Measurements from ENCODE around the gene NASP.

The NASP gene

DNA sequence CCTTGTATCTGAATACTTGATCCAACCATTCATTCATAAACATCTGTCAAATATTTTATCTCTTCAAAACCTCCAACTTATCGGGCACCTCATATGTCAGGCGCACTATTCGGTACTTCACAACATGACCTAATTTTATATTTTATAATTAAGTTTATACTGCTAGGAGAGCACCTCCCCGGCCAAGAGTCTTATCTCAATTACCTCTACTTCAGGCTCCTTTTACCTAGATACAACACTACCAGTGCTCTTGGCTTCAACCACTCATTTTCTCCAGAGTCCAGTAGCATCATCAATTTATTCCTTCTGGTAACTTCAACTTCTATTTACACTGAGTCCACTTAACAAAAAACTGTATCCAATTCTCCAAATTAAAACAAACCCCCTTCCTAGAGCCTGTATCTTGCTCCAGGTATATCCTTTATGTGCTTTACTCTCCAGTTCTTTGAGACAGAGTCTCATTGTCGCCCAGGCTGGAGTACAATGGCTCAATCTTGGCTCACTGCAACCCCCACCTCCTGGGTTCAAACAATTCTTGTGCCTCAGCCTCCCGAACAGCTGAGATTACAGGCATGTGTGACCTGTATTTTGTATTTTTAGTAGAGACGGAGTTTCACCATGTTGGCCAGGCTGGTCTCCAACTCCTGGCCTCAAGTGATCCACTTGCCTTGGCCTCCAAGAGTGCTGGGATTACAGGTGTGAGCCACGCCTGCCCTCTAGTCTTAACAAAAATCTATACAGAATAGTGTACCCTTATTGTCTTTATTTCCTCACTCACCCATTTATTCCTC, 83.7 kb downstream of the NASP start:
- Histone ChIP-seq H3K4me1 (ENCODE audit: insufficient read depth, low read length, poor library complexity, severe bottlenecking) (no peaks in the 10 kb centered on the region), H3K4me2 (ENCODE audit: low read depth, low read length, poor library complexity, severe bottlenecking) (no peak overlapping the region), H3F3A (ENCODE audit: low read depth) (no peaks in the 10 kb centered on the region), H4K20me1 (ENCODE audit: insufficient read depth, low read length, poor library complexity, severe bottlenecking) (peaks cover 92% of the 10 kb centered on the region), H3K9me2 (replicated peaks; ENCODE audit: low read depth, low read length) (no peaks in the 10 kb centered on the region), H3K4me3 (ENCODE audit: low read length, poor library complexity, severe bottlenecking) (no peak overlapping the region), H3K9ac (ENCODE audit: low read depth, low read length, poor library complexity, severe bottlenecking) (no peak overlapping the region), H3K9me3 (ENCODE audit: insufficient read depth, low read depth, low read length) (no peaks in the 10 kb centered on the region), H3K27me3 (ENCODE audit: insufficient read depth, low read length, poor library complexity, severe bottlenecking) (no peaks in the 10 kb centered on the region), H2AFZ (ENCODE audit: low read length) (no peak overlapping the region), H3K36me3 (ENCODE audit: insufficient read depth, low read length) (peaks cover 10% of the 10 kb centered on the region; the same call in 1 of the 2 replicates), H3K79me2 (ENCODE audit: insufficient read depth, low read length) (peaks cover 100% of the 10 kb centered on the region)
- TF ChIP-seq, protein P1, sequence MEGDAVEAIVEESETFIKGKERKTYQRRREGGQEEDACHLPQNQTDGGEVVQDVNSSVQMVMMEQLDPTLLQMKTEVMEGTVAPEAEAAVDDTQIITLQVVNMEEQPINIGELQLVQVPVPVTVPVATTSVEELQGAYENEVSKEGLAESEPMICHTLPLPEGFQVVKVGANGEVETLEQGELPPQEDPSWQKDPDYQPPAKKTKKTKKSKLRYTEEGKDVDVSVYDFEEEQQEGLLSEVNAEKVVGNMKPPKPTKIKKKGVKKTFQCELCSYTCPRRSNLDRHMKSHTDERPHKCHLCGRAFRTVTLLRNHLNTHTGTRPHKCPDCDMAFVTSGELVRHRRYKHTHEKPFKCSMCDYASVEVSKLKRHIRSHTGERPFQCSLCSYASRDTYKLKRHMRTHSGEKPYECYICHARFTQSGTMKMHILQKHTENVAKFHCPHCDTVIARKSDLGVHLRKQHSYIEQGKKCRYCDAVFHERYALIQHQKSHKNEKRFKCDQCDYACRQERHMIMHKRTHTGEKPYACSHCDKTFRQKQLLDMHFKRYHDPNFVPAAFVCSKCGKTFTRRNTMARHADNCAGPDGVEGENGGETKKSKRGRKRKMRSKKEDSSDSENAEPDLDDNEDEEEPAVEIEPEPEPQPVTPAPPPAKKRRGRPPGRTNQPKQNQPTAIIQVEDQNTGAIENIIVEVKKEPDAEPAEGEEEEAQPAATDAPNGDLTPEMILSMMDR (conservative IDR thresholded peaks at IDR 0.05; ENCODE audit: low read length), result no peak
- no peak for TF ChIP-seq EZH2phosphoT487 (IDR thresholded peaks at IDR 0.05; ENCODE audit: borderline replicate concordance)

Data from Loucy (cell line).